GM12872 (cell line): ENCODE measurements around the gene NTNG1.

ENCODE experiments used
- TF ChIP-seq, protein P1 (sequence below): IDR thresholded peaks from 3 replicates; pipeline ENCODE4 v1.5.1; 2011; ENCODE audit warnings: low read depth, mild to moderate bottlenecking, low read length, moderate library complexity; ENCODE audit not compliant: insufficient read depth

NTNG1 gene

DNA sequence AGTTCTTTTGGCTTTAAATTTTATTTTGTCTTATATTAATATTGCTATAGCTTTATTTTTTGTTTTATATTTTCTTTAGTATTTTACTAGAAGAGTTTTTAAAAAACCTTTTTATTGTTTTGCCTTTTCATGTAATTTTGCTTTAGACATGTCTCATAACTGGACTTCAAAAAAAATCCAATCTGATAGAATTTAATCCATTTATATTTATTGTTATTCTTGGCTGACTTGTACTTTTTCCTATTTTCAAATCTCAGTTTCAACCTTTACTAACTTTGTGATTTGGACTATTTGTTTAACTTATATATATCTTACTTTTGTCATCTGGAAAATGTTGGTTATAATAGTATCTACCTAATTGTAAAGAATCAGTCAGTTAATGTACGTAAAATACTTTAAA, 61.2 kb downstream of the NTNG1 start:
- TF ChIP-seq, protein P1, sequence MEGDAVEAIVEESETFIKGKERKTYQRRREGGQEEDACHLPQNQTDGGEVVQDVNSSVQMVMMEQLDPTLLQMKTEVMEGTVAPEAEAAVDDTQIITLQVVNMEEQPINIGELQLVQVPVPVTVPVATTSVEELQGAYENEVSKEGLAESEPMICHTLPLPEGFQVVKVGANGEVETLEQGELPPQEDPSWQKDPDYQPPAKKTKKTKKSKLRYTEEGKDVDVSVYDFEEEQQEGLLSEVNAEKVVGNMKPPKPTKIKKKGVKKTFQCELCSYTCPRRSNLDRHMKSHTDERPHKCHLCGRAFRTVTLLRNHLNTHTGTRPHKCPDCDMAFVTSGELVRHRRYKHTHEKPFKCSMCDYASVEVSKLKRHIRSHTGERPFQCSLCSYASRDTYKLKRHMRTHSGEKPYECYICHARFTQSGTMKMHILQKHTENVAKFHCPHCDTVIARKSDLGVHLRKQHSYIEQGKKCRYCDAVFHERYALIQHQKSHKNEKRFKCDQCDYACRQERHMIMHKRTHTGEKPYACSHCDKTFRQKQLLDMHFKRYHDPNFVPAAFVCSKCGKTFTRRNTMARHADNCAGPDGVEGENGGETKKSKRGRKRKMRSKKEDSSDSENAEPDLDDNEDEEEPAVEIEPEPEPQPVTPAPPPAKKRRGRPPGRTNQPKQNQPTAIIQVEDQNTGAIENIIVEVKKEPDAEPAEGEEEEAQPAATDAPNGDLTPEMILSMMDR = no peak

DNA sequence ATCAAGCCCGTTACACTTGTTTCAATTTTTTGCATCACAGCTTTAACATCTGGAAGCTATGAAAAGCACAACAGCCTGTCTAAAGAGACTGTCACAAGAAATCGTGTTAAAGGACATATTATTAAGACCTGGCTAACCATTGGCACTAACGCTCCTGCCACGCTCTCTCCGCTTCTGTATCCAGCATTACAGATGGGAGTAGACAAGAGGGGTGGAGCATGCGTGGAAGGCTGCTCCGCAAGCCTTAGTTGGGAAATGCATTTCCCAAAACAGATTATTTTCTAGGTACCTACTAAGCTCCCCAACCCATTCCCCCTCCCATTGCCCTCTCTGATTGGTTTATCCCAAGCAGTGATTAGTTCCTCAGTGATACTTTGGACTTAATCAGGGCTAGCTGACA, 72.4 kb downstream of the NTNG1 start:
- TF ChIP-seq, protein P1 = no peak

DNA sequence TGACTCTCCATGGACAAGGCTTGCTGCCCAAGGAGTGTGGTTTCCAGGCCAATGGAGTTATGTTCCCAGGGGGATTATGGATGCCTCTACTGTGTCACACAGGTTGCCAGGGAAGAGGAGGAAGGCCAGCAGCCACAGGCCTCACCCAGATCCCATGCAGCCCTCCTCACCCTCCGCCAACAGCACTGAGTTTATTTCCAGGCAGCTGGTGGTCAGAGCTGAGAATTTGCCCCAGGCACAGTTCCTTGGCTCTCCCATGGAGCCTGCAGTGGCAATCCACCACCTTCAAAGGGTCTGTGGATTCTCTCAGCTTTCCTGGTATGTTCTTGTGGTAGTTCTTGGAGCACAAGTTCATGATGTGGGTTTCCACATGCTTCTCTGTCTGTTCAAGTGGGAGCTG, 79.2 kb downstream of the NTNG1 start:
- TF ChIP-seq, protein P1 = no peak

DNA sequence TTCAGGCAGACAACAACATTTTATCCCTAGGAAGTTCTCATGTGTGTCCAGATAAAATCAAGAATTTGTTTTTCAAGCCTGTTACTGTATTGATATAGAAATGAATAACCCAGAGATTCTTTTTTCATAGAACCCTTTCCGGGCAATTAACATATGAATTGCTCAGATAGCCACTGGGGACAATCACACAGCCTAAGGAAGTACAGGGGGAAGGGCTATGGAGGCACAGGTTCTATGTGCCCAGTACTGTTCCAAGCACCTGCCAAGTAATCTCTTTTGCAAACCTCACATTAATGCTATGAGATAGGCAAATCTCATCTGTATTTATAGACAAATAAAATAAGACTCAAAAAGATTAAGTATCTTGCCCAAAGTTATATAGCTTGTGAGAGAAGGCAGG, 84.9 kb downstream of the NTNG1 start:
- TF ChIP-seq, protein P1 = no peak

DNA sequence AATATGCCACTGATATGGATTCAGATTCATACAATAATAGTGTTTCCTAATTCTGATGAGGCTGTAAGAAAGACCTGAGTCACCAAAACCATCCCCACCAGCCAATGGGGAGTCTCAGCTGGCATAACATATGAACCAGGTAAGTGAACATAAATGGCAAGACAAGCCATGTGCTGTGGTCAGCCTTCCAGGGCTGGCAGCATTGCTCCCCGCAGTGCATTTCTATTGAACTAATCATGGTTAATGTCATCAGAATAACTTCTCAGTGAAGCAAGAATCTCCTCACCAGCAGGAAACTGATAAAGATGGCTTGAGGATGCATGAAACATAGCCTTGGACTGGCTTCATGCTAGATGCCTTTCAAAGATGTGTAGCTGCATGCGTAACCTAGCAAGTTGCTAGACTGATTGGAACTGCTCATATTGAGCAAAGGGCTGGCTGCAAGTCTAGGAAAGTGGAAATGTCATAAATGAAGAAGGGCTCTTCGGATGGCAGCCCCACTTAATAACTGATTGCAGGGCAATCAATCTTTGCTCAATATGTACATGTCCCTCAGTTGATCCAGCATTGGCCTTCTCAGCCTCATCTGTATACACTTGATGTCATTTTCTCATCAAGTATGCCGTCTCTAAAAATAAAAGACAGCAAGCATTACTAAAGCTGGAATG, 88.0 kb downstream of the NTNG1 start:
- TF ChIP-seq, protein P1 = no peak

DNA sequence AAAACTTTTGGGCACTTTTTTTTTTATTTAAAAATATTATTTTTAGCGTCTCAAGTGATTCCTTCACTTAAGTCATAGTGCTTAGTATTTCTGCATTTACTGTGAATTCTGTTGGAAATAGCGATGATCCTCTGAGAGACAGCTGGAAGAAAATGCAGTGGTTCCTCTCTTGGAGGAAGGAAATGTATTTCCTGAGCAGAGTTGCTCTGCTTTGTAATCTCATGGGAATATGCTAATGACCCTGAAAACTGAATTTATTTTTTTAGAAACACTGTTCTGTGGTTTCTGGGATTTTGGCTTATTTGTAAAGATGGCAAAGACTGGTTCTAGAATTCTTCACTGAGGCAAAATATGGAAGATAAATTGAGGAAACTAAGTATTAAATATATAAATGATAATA, 88.9 kb downstream of the NTNG1 start:
- TF ChIP-seq, protein P1 = no peak

DNA sequence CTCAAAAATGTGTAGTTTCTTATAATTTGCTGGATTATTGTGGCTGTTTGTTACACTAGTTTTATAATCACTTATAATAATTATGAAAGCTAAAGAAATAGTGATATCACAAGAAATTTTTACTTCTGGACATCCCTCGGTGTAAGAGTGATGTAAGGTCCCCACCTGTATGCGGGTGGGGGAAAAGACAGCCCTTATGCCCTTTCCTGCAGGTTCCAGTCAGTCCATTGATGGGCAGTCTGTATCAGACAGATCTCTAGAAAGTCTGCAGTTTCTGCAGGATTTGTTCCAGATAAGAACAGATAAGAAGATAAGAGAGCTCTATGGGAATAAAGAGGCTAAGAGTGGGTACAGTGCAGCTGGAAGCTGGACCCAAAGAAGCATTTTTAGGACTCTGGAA, 89.3 kb downstream of the NTNG1 start:
- TF ChIP-seq, protein P1 = no peak
